LHCN-M2 (cell line): ENCODE data around the gene TMEM169. TPM values are rescaled to one million over a fixed set of nuclear protein-coding genes. Genes with fewer than 3 reads are reported as not detected.

Source experiments
- DNase-seq: peaks from one replicate; pipeline ENCODE4 v3.0.0-alpha.2; 2012; ENCODE audit warnings: low read depth
- total RNA-seq: library from RNA; depleted of rRNA; stranded (reverse); fragments of >200 nt; gene quantifications from 2 replicates; pipeline ENCODE4 v1.2.3, GENCODE V29; 2014; rRNA removed

Gene TMEM169
- total RNA-seq, 1 experiment from 2014 or later, result 4.6 TPM

- no peak for DNase-seq
Measured at GRCh38 chr2:216130346-216130971, 48.7 kb downstream of the TMEM169 start.

- DNase-seq, result no peak
Measured at GRCh38 chr2:216131175-216131926, 49.6 kb downstream of the TMEM169 start.

GRCh38 chr2:216132585-216132984 lies 50.9 kb downstream of the TMEM169 start:
- DNase-seq, result no peak

GRCh38 chr2:216133397-216133796 lies 51.7 kb downstream of the TMEM169 start:
- no peak for DNase-seq

- no peak for DNase-seq
Measured at GRCh38 chr2:216134958-216135541, 53.3 kb downstream of the TMEM169 start.

GRCh38 chr2:216139884-216140283 lies 58.2 kb downstream of the TMEM169 start:
- DNase-seq, result no peak

- peak; percentile 43 for DNase-seq
Measured at GRCh38 chr2:216141516-216141915, 59.8 kb downstream of the TMEM169 start.

GRCh38 chr2:216142540-216142939 lies 60.8 kb downstream of the TMEM169 start:
- peak; percentile 73 for DNase-seq

GRCh38 chr2:216144372-216144771 lies 62.7 kb downstream of the TMEM169 start:
- no peak for DNase-seq

GRCh38 chr2:216144857-216145256 lies 63.1 kb downstream of the TMEM169 start:
- no peak for DNase-seq

- DNase-seq, result no peak
Measured at GRCh38 chr2:216146573-216146972, 64.9 kb downstream of the TMEM169 start.

GRCh38 chr2:216147172-216148131 lies 65.7 kb downstream of the TMEM169 start:
- peak; percentile 18 for DNase-seq

- DNase-seq, result no peak
Measured at GRCh38 chr2:216148983-216149382, 67.3 kb downstream of the TMEM169 start.

GRCh38 chr2:216149741-216150140 lies 68.0 kb downstream of the TMEM169 start:
- peak; percentile 18 for DNase-seq

GRCh38 chr2:216151313-216152025 lies 69.8 kb downstream of the TMEM169 start:
- DNase-seq, result no peak

Other genes with a start within 250 kb of the TMEM169 start
- gene MREG, start 68.4 kb upstream of the TMEM169 start, total RNA-seq, result 3.6 and 4.8 TPM in 2 replicates
- gene PECR, start 110 bp upstream of the TMEM169 start, total RNA-seq, result 9.2 and 12.0 TPM in 2 replicates
- 374 and 398 TPM in 2 replicates for gene XRCC5, start 27.4 kb downstream of the TMEM169 start, total RNA-seq